B cell (primary cell): Measurements from ENCODE around the gene PUS10. TPM values are rescaled to one million over a fixed set of nuclear protein-coding genes. Genes with fewer than 3 reads are reported as not detected.

Source experiments
- ATAC-seq: fragments of 200-7000 bp; cut with Tn5 transposase; one replicate; pipeline ENCODE4 v1.10.0; 2021; ENCODE audit warnings: low read depth, mild to moderate bottlenecking, moderate number of reproducible peaks, moderate library complexity
- CTCF ChIA-PET: fragments of 350-600 bp; sonication (Branson Sonifier 250); formaldehyde crosslinking; loops from one replicate; lab custom pipeline; 2021; ENCODE audit warnings: antibody characterized with exemption, inconsistent platforms; lab: Charles Lee
- POLR2A ChIA-PET: fragments of 350-600 bp; sonication (Branson Sonifier 250); formaldehyde crosslinking; loops from one replicate; lab custom pipeline; 2021; ENCODE audit warnings: antibody characterized with exemption; lab: Charles Lee
- DNase-seq: peaks from one replicate; pipeline ENCODE4 v3.0.0; 2013
- H2AFZ ChIP-seq: 2 replicates; pipeline ENCODE4 v1.6.1; 2012; ENCODE audit warnings: mild to moderate bottlenecking, low read depth, low read length; ENCODE audit not compliant: insufficient read depth, poor library complexity, severe bottlenecking
- H3K27ac ChIP-seq, 2 donors: 1 replicate in 1 of 2; 2 replicates in 1 of 2; pipeline ENCODE4 v1.5.1; 2012 to 2013; ENCODE audit warnings: low read length in 2 of 2, mild to moderate bottlenecking in 2 of 2, moderate library complexity in 1 of 2
- H3K27me3 ChIP-seq, 4 experiments: fragments of 200-600 bp in 1 of 4; sonication (generic) in 1 of 4; replicated peaks in 1 of 4; 1 replicate in 2 of 4; 2 replicates in 2 of 4; pipeline versions ENCODE4 v1.6.1 to v1.7.0; 2013 to 2016; ENCODE audit warnings: low read length in 3 of 4, mild to moderate bottlenecking in 2 of 4, mixed read lengths in 1 of 4, moderate library complexity in 1 of 4; ENCODE audit not compliant: insufficient read depth in 4 of 4, control insufficient read depth in 3 of 4; ENCODE audit errors: control extremely low read depth in 1 of 4
- H3K36me3 ChIP-seq, 2 experiments: replicated peaks in 1 of 2; 1 replicate in 1 of 2; 2 replicates in 1 of 2; pipeline versions ENCODE4 v1.6.1 to v1.7.1; 2013; ENCODE audit warnings: low read length in 1 of 2; ENCODE audit not compliant: insufficient read depth in 2 of 2, control insufficient read depth in 1 of 2; ENCODE audit errors: control extremely low read depth in 1 of 2, extremely low read depth in 1 of 2
- H3K4me1 ChIP-seq, 2 donors: fragments of 200-600 bp in 1 of 2; sonication (generic) in 1 of 2; 1 replicate in 1 of 2; 2 replicates in 1 of 2; pipeline versions ENCODE4 v1.5.1 to v1.6.1; 2013 to 2017; ENCODE audit warnings: low read length in 2 of 2; ENCODE audit not compliant: control insufficient read depth in 2 of 2, insufficient read depth in 2 of 2
- H3K4me2 ChIP-seq: replicated peaks from 2 replicates; pipeline ENCODE3; 2012; ENCODE audit warnings: mild to moderate bottlenecking, low read depth, low read length; ENCODE audit not compliant: poor library complexity, severe bottlenecking
- H3K4me3 ChIP-seq, 5 experiments: fragments of 200-600 bp in 1 of 5; sonication (generic) in 1 of 5; 1 replicate in 3 of 5; 2 replicates in 2 of 5; pipeline versions ENCODE4 v1.5.1 to v1.7.0; 2011 to 2016; ENCODE audit warnings: low read length in 4 of 5, mild to moderate bottlenecking in 4 of 5, low read depth in 2 of 5, control low read depth in 1 of 5, moderate library complexity in 1 of 5; ENCODE audit not compliant: insufficient read depth in 1 of 5; ENCODE audit errors: control extremely low read depth in 1 of 5, extremely low read depth in 1 of 5
- H3K79me2 ChIP-seq: fragments of 200-600 bp; sonication (generic); one replicate; pipeline ENCODE4 v1.6.0; 2016; ENCODE audit warnings: low read length; ENCODE audit not compliant: control insufficient read depth, insufficient read depth
- H3K9ac ChIP-seq: fragments of 200-600 bp; sonication (generic); 2 replicates; pipeline ENCODE4 v1.6.1; 2017; ENCODE audit warnings: mild to moderate bottlenecking, low read length, moderate library complexity
- H3K9me3 ChIP-seq, 3 donors: one replicate each; pipeline versions ENCODE4 v1.6.1 to v1.7.1; 2013; ENCODE audit warnings: low read length in 2 of 3; ENCODE audit not compliant: control insufficient read depth in 2 of 3, insufficient read depth in 1 of 3; ENCODE audit errors: control extremely low read depth in 1 of 3
- H4K20me1 ChIP-seq: 2 replicates; pipeline ENCODE4 v1.6.0; 2012; ENCODE audit warnings: mild to moderate bottlenecking, low read length; ENCODE audit not compliant: insufficient read depth, control insufficient read depth, poor library complexity, severe bottlenecking
- H3K27ac Mint-ChIP-seq: one replicate; pipeline ENCODE4 v1.8.0; 2021; ENCODE audit warnings: mixed read lengths
- H3K27me3 Mint-ChIP-seq: one replicate; pipeline ENCODE4 v1.8.0; 2021; ENCODE audit warnings: mixed read lengths
- H3K4me1 Mint-ChIP-seq: one replicate; pipeline ENCODE4 v1.8.0; 2021; ENCODE audit warnings: mixed read lengths
- H3K4me3 Mint-ChIP-seq: one replicate; pipeline ENCODE4 v1.8.0; 2021; ENCODE audit warnings: mixed read lengths
- H3K9me3 Mint-ChIP-seq: one replicate; pipeline ENCODE4 v1.8.0; 2022; ENCODE audit warnings: mixed read lengths; ENCODE audit not compliant: insufficient read depth
- CTCF ChIP-seq: fragments of 200-600 bp; IDR thresholded peaks from one replicate; pipeline ENCODE4 v1.8.0; 2022; ENCODE audit warnings: antibody characterized with exemption, mild to moderate bottlenecking
- EZH2 ChIP-seq: IDR thresholded peaks from 2 replicates; pipeline ENCODE4 v1.6.1; 2012; ENCODE audit warnings: borderline replicate concordance, low read depth, mild to moderate bottlenecking, moderate library complexity, low read length; ENCODE audit not compliant: insufficient read depth, poor library complexity, severe bottlenecking
- WGBS: methylation state at CpG from one replicate; pipeline ENCODE4 v1.1.5; 2013; ENCODE audit warnings: missing lambda C conversion rate; ENCODE audit not compliant: insufficient coverage; 5-methylcytosine and 5-hydroxymethylcytosine counted together
- intact Hi-C: fragments of 100-400 bp; cut with micrococcal nuclease; formaldehyde crosslinking; loops from one replicate; pipeline ENCODE4 v1.10.0; 2022
- polyA minus RNA-seq: library from RNA; depleted of rRNA, polyadenylated mRNA; stranded (reverse); fragments of >200 nt; gene quantifications from 2 replicates; pipeline ENCODE4 v1.2.3, GENCODE V29; 2012
- polyA plus RNA-seq: library from polyadenylated mRNA; depleted of rRNA; stranded (reverse); fragments of >200 nt; gene quantifications from 2 replicates; pipeline ENCODE4 v1.2.3, GENCODE V29; 2012
- total RNA-seq, 2 donors: library from RNA; stranded (reverse); fragments of 120-200 nt in 1 of 2; gene quantifications; 1 replicate in 1 of 2; 2 replicates in 1 of 2; pipeline versions ENCODE4 v1.2.3 to v1.2.4, GENCODE V29; 2013 to 2022

Gene PUS10
- total RNA-seq (7.1 and 8.6 TPM in 2 replicates), polyA plus RNA-seq (2.5 and 3.2 TPM in 2 replicates), polyA minus RNA-seq (3.6 and 3.9 TPM in 2 replicates)
- total RNA-seq (2013), result 9.2 TPM

GRCh38 chr2:61017556-61018317, at the start of gene PUS10, which contains the start of gene PEX13:
PUS10 (minus strand) TSS chr2:61018255; CDS start chr2:61011890, 6,365 bp downstream.
PEX13 (plus strand) TSS chr2:61017720; CDS start chr2:61017760, 40 bp downstream.
- Mint-ChIP-seq H3K27me3 (no peaks in the 10 kb centered on the region), H3K9me3 (no peaks in the 10 kb centered on the region), H3K27ac (peak within 1 kb of the TSS; percentile 98), H3K4me1 (peaks cover 41% of the 10 kb centered on the region), H3K4me3 (peak within 1 kb of the TSS; percentile 100)
- Histone ChIP-seq H3K27me3 (no peaks in the 10 kb centered on the region), H3K9ac (peak within 1 kb of the TSS; percentile 88), H3K36me3 (peaks cover 0 to 6% of the 10 kb centered on the region in 2 experiments), H3K79me2 (peaks cover 61% of the 10 kb centered on the region), H3K27ac (peak within 1 kb of the TSS; percentile 69 to 84), H4K20me1 (peaks cover 4% of the 10 kb centered on the region), H3K9me3 (no peaks in the 10 kb centered on the region), H2AFZ (peak within 1 kb of the TSS; percentile 99), H3K4me3 (peak within 1 kb of the TSS; percentile 81 to 98 (median 94)), H3K4me1 (peaks cover 5 to 19% of the 10 kb centered on the region in 2 donors), H3K4me2 (peak within 1 kb of the TSS; percentile 84)
- CTCF ChIA-PET, result interaction anchor here (0.5 to 1.1 kb wide), 2 partner anchors 32 to 753 kb away, joined by 3 to 5 read pairs; no protein-coding TSS in a partner anchor
- WGBS, result 0% methylated on average over 22 of the region's 39 CpGs
- peak; percentile 82 for DNase-seq
- TF ChIP-seq EZH2, result no peak
- TF ChIP-seq CTCF, result no peak
- ATAC-seq, result peak; percentile 88
- intact Hi-C loops, result loop anchor here (1.0 to 5.0 kb wide), 5 partner anchors 25 to 520 kb away; partner anchors contain the start of genes SANBR and XPO1
- POLR2A ChIA-PET, result interaction anchor here (0.6 to 1.2 kb wide), 3 partner anchors 12 to 125 kb away, joined by 3 to 4 read pairs (median 4); no protein-coding TSS in a partner anchor
